Stimulated activated naive CD8-positive, alpha-beta T cell treated with anti-CD3 and anti-CD28 coated beads, Interleukin-15, Interleukin-2, amounts not matched to agents 100 ng/mL and 50 ng/mL, for 24 hours (primary cell): ENCODE results near the gene PAFAH1B2.

ENCODE experiments used
- H3K27ac Mint-ChIP-seq: one replicate; pipeline ENCODE4 v1.8.0; 2021; ENCODE audit warnings: mild to moderate bottlenecking, mixed read lengths
- H3K27me3 Mint-ChIP-seq: one replicate; pipeline ENCODE4 v1.8.0; 2021; ENCODE audit warnings: mixed read lengths
- H3K36me3 Mint-ChIP-seq: one replicate; pipeline ENCODE4 v1.8.0; 2021; ENCODE audit warnings: low read depth, mixed read lengths
- H3K4me1 Mint-ChIP-seq: one replicate; pipeline ENCODE4 v1.8.0; 2021; ENCODE audit warnings: low read depth, mixed read lengths
- H3K4me3 Mint-ChIP-seq: one replicate; pipeline ENCODE4 v1.8.0; 2021; ENCODE audit warnings: mild to moderate bottlenecking, mixed read lengths
- H3K9me3 Mint-ChIP-seq: one replicate; pipeline ENCODE4 v1.8.0; 2021; ENCODE audit warnings: mixed read lengths

Gene PAFAH1B2

GRCh38 chr11:117222991-117223740, 79.1 kb downstream of the PAFAH1B2 start:
- H3K9me3 Mint-ChIP-seq, result no peaks in the 10 kb centered on the region
- peaks cover 14% of the 10 kb centered on the region for H3K4me1 Mint-ChIP-seq
- no peak overlapping the region for H3K27ac Mint-ChIP-seq
- peaks cover 68% of the 10 kb centered on the region for H3K36me3 Mint-ChIP-seq
- no peaks in the 10 kb centered on the region for H3K27me3 Mint-ChIP-seq
- H3K4me3 Mint-ChIP-seq, result no peak overlapping the region

- Mint-ChIP-seq H3K9me3 (no peaks in the 10 kb centered on the region), H3K36me3 (peaks cover 68% of the 10 kb centered on the region), H3K4me3 (no peak overlapping the region), H3K4me1 (peaks cover 20% of the 10 kb centered on the region), H3K27me3 (no peaks in the 10 kb centered on the region), H3K27ac (no peak overlapping the region)
Observed at GRCh38 chr11:117223741-117224689, 79.9 kb downstream of the PAFAH1B2 start.

GRCh38 chr11:117225553-117226170, 81.6 kb downstream of the PAFAH1B2 start:
- Mint-ChIP-seq H3K27ac (no peak overlapping the region), H3K4me3 (no peak overlapping the region), H3K36me3 (peaks cover 72% of the 10 kb centered on the region), H3K4me1 (peaks cover 35% of the 10 kb centered on the region), H3K27me3 (no peaks in the 10 kb centered on the region), H3K9me3 (no peaks in the 10 kb centered on the region)
